Panc1 (cell line): ENCODE results near the gene TMEM235. TPM values are rescaled to one million over a fixed set of nuclear protein-coding genes. Genes with fewer than 3 reads are reported as not detected.

Experiments used
- ATAC-seq: fragments of 200-7000 bp; cut with Tn5 transposase; 2 replicates; pipeline ENCODE4 v1.9.1; 2020; ENCODE audit warnings: mild to moderate bottlenecking, moderate library complexity
- BruUV-seq: library from RNA; stranded (reverse); fragments of 400-500 nt; replicated peaks from 2 replicates; lab custom pipeline; 2021; lab: Mats Ljungman, UMichigan
- CTCF ChIA-PET: fragments of 300-600 bp; sonication (Branson Sonifier 250); formaldehyde crosslinking; loops from one replicate; lab custom pipeline; 2022; ENCODE audit warnings: antibody characterized with exemption; lab: Charles Lee
- POLR2A ChIA-PET: fragments of 300-600 bp; sonication (Branson Sonifier 250); formaldehyde crosslinking; loops from one replicate; lab custom pipeline; 2022; ENCODE audit warnings: antibody characterized with exemption; lab: Charles Lee
- DNase-seq: peaks from one replicate; pipeline ENCODE4 v3.0.0-alpha.2; 2010; ENCODE audit warnings: low read depth, low spot score
- H3K27ac ChIP-seq: 2 replicates; pipeline ENCODE4 v1.5.1; 2011; ENCODE audit warnings: mild to moderate bottlenecking, low read length, inconsistent platforms
- H3K27me3 ChIP-seq: fragments of 200-500 bp; sonication (Bioruptor generic); 2 replicates; pipeline ENCODE4 v1.6.0; 2014; ENCODE audit warnings: low read length, inconsistent platforms; ENCODE audit not compliant: control insufficient read depth, insufficient read depth
- H3K36me3 ChIP-seq: fragments of 200-500 bp; sonication (Bioruptor generic); 2 replicates; pipeline ENCODE4 v1.5.1; 2014; ENCODE audit warnings: inconsistent platforms, mild to moderate bottlenecking, low read length, moderate library complexity; ENCODE audit not compliant: control insufficient read depth, insufficient read depth
- H3K4me1 ChIP-seq: 2 replicates; pipeline ENCODE4 v1.5.1; 2011; ENCODE audit warnings: inconsistent platforms, mild to moderate bottlenecking, low read length, moderate library complexity; ENCODE audit not compliant: control insufficient read depth, insufficient read depth
- H3K4me3 ChIP-seq, 2 experiments: 2 replicates each; pipeline ENCODE4 v1.5.1; 2011 to 2012; ENCODE audit warnings: low read depth in 2 of 2, low read length in 2 of 2, mild to moderate bottlenecking in 2 of 2, inconsistent platforms in 1 of 2, moderate library complexity in 1 of 2
- H3K9me3 ChIP-seq: fragments of 200-500 bp; sonication (Bioruptor generic); 2 replicates; pipeline ENCODE4 v1.5.1; 2014; ENCODE audit warnings: low read depth, mild to moderate bottlenecking, inconsistent platforms, low read length, moderate library complexity; ENCODE audit not compliant: control insufficient read depth, insufficient read depth
- POLR2AphosphoS5 ChIP-seq: IDR thresholded peaks from 2 replicates; pipeline ENCODE4 v1.6.1; 2012; ENCODE audit warnings: mild to moderate bottlenecking, low read depth, low read length, moderate library complexity
- SIN3A ChIP-seq: IDR thresholded peaks from 2 replicates; pipeline ENCODE4 v1.6.1; 2012; ENCODE audit warnings: low read depth, mild to moderate bottlenecking, low read length, moderate library complexity, borderline replicate concordance; ENCODE audit not compliant: insufficient read depth
- TCF7L2 ChIP-seq: IDR thresholded peaks from 2 replicates; pipeline ENCODE4 v1.6.1; 2011; ENCODE audit warnings: mild to moderate bottlenecking, low read depth, low read length, inconsistent platforms
- in situ Hi-C: cut with HindIII; loops from 2 replicates; pipeline ENCODE4 v1.10.0; 2016; ENCODE audit warnings: low sequenced_read_pairs, low pct_unique_long_range_greater_than_20kb
- intact Hi-C: fragments of 100-400 bp; cut with micrococcal nuclease; formaldehyde crosslinking; loops from one replicate; pipeline ENCODE4 v1.10.0; 2022; ENCODE audit not compliant: unreplicated experiment
- total RNA-seq: library from RNA; stranded (reverse); gene quantifications from one replicate; pipeline ENCODE4 v1.2.1, GENCODE V29; 2021; ENCODE audit not compliant: unreplicated experiment
- TF ChIP-seq, protein P1 (sequence below): fragments of 450-650 bp; IDR thresholded peaks from 2 replicates; pipeline ENCODE4 v1.5.1; 2017; ENCODE audit warnings: mild to moderate bottlenecking
- TF ChIP-seq, protein P2 (sequence below), 2 experiments: IDR thresholded peaks; 2 replicates each; pipeline ENCODE4 v1.6.1; 2011 to 2012; ENCODE audit warnings: low read depth in 2 of 2, control low read depth in 1 of 2, low read length in 1 of 2, mild to moderate bottlenecking in 1 of 2, moderate library complexity in 1 of 2; ENCODE audit not compliant: insufficient read depth in 1 of 2

TMEM235 gene
- total RNA-seq, 1 experiment from 2014 or later: not detected

DNA sequence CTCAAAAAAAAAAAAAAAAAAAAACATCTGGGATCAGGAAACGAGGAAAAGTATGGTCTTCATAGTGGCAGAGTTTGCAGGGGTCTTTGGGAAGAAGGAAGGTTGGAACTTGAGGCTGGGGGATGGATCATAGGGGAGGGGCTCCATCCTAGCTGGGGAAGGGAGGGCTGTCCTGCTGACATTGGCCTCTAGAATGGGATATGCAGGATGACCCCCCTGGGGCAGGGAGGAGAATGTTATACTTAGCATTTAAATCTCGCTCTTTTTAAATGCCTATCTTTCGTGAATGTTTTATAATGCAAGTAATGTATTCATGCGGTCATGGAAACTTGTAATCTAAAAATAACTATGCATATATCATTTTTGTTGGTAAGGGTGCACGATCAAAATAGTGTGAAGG is 33.2 kb downstream of the TMEM235 start:
- in situ Hi-C loops: no loop called here

DNA sequence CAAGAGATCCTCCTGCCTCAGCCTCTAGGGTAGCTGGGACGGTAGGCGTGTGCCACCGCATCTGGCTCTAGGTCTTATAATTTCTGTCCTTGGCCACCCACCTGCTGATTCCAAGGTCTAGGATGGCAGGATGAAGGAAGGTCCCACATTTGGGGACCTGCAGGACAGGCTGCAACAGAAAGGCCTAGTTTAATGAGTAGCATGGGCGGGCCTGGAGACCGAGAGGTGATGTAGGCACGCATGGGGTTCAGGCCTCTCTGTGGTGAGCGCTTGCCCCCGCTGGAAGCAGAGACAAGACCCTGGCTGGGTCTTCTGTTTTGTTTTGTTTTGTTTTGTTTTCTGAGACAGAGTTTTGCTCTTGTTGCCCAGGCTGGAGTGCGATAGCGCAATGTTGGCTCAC is 33.7 kb downstream of the TMEM235 start:
- CTCF ChIA-PET: no interaction called here
- DNase-seq (no peak), ATAC-seq (no peak)
- in situ Hi-C loops: no loop called here
- Histone ChIP-seq H3K9me3 (no peaks in the 10 kb centered on the region), H3K36me3 (no peaks in the 10 kb centered on the region), H3K4me3 (no peak overlapping the region), H3K4me1 (peaks cover 29% of the 10 kb centered on the region), H3K27me3 (no peaks in the 10 kb centered on the region), H3K27ac (no peak overlapping the region)
- TF ChIP-seq, protein P1, sequence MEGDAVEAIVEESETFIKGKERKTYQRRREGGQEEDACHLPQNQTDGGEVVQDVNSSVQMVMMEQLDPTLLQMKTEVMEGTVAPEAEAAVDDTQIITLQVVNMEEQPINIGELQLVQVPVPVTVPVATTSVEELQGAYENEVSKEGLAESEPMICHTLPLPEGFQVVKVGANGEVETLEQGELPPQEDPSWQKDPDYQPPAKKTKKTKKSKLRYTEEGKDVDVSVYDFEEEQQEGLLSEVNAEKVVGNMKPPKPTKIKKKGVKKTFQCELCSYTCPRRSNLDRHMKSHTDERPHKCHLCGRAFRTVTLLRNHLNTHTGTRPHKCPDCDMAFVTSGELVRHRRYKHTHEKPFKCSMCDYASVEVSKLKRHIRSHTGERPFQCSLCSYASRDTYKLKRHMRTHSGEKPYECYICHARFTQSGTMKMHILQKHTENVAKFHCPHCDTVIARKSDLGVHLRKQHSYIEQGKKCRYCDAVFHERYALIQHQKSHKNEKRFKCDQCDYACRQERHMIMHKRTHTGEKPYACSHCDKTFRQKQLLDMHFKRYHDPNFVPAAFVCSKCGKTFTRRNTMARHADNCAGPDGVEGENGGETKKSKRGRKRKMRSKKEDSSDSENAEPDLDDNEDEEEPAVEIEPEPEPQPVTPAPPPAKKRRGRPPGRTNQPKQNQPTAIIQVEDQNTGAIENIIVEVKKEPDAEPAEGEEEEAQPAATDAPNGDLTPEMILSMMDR: no peak
- TF ChIP-seq, protein P2, sequence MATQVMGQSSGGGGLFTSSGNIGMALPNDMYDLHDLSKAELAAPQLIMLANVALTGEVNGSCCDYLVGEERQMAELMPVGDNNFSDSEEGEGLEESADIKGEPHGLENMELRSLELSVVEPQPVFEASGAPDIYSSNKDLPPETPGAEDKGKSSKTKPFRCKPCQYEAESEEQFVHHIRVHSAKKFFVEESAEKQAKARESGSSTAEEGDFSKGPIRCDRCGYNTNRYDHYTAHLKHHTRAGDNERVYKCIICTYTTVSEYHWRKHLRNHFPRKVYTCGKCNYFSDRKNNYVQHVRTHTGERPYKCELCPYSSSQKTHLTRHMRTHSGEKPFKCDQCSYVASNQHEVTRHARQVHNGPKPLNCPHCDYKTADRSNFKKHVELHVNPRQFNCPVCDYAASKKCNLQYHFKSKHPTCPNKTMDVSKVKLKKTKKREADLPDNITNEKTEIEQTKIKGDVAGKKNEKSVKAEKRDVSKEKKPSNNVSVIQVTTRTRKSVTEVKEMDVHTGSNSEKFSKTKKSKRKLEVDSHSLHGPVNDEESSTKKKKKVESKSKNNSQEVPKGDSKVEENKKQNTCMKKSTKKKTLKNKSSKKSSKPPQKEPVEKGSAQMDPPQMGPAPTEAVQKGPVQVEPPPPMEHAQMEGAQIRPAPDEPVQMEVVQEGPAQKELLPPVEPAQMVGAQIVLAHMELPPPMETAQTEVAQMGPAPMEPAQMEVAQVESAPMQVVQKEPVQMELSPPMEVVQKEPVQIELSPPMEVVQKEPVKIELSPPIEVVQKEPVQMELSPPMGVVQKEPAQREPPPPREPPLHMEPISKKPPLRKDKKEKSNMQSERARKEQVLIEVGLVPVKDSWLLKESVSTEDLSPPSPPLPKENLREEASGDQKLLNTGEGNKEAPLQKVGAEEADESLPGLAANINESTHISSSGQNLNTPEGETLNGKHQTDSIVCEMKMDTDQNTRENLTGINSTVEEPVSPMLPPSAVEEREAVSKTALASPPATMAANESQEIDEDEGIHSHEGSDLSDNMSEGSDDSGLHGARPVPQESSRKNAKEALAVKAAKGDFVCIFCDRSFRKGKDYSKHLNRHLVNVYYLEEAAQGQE (IDR thresholded peaks at IDR 0.05; ENCODE audit: insufficient read depth in 1 of 2, low read depth in 2 of 2, low read length in 1 of 2): no peak
- TF ChIP-seq TCF7L2 (no peak), SIN3A (no peak), POLR2AphosphoS5 (no peak)
- intact Hi-C loops: no loop called here
- BruUV-seq: no TSS peak
- POLR2A ChIA-PET: interaction anchor here (0.6 kb wide), 1 partner anchor 132 kb away, joined by 3 read pairs; no protein-coding TSS in a partner anchor

More for the DNA sequence above, 33.2 kb downstream of the TMEM235 start:
- intact Hi-C loops: no loop called here
- no TSS peak for BruUV-seq
- DNase-seq: no peak
- H3K27me3 ChIP-seq: no peaks in the 10 kb centered on the region
- no peaks in the 10 kb centered on the region for H3K9me3 ChIP-seq
- TF ChIP-seq TCF7L2: no peak
- TF ChIP-seq, protein P2 (IDR thresholded peaks at IDR 0.05; ENCODE audit: insufficient read depth in 1 of 2, low read depth in 2 of 2, low read length in 1 of 2): no peak
- TF ChIP-seq POLR2AphosphoS5: no peak
- H3K4me3 ChIP-seq: no peak overlapping the region
- H3K36me3 ChIP-seq: no peaks in the 10 kb centered on the region
- no peak overlapping the region for H3K27ac ChIP-seq
- POLR2A ChIA-PET: interaction anchor here (0.6 kb wide), 2 partner anchors 35 to 132 kb away, joined by 3 to 5 read pairs; no protein-coding TSS in a partner anchor
- H3K4me1 ChIP-seq: peaks cover 24% of the 10 kb centered on the region
- CTCF ChIA-PET: no interaction called here
- no peak for ATAC-seq
